GM12878 (cell line): ENCODE data around the gene KIF21A. TPM values are rescaled to one million over a fixed set of nuclear protein-coding genes. Genes with fewer than 3 reads are reported as not detected.

Experiments
- BACH1 ChIP-seq: fragments of 450-650 bp; IDR thresholded peaks from 2 replicates; pipeline ENCODE4 v1.6.1; 2017; ENCODE audit warnings: mild to moderate bottlenecking, borderline replicate concordance
- BCLAF1 ChIP-seq: fragments of 450-650 bp; IDR thresholded peaks from 2 replicates; pipeline ENCODE4 v1.6.1; 2017; ENCODE audit warnings: antibody characterized with exemption, mild to moderate bottlenecking, moderate library complexity
- BMI1 ChIP-seq: fragments of 450-650 bp; IDR thresholded peaks from 2 replicates; pipeline ENCODE4 v1.6.1; 2016; ENCODE audit warnings: mild to moderate bottlenecking, moderate library complexity, borderline replicate concordance
- CEBPB ChIP-seq, 2 experiments: fragments of 150-350 bp in 1 of 2; IDR thresholded peaks; 2 replicates each; pipeline ENCODE4 v1.6.1; 2012 to 2014; ENCODE audit warnings: low read depth in 2 of 2, low read length in 2 of 2, borderline replicate concordance in 1 of 2, inconsistent platforms in 1 of 2
- CREB1 ChIP-seq: IDR thresholded peaks from 2 replicates; pipeline ENCODE4 v1.6.1; 2012; ENCODE audit warnings: low read depth, mild to moderate bottlenecking, inconsistent platforms
- CTCF ChIP-seq, 3 experiments: IDR thresholded peaks in 2 of 3; conservative IDR thresholded peaks in 1 of 3; 2 replicates each; pipeline ENCODE4 v1.5.1; 2011; ENCODE audit warnings: low read depth in 3 of 3, low read length in 3 of 3, mild to moderate bottlenecking in 3 of 3, control low read depth in 2 of 3, moderate library complexity in 2 of 3, inconsistent platforms in 1 of 3, mixed read lengths in 1 of 3; ENCODE audit not compliant: control insufficient read depth in 2 of 3, insufficient read depth in 1 of 3; ENCODE audit errors: extremely low read depth in 1 of 3
- FOS ChIP-seq: IDR thresholded peaks from 3 replicates; pipeline ENCODE4 v1.6.1; 2011; ENCODE audit warnings: borderline replicate concordance; ENCODE audit not compliant: insufficient read length; ENCODE audit errors: extremely low read depth
- HDAC2 ChIP-seq: fragments of 200-600 bp; sonication (generic); IDR thresholded peaks from 2 replicates; pipeline ENCODE4 v1.6.1; 2017
- IRF4 ChIP-seq: IDR thresholded peaks from 2 replicates; pipeline ENCODE4 v1.6.1; 2011; ENCODE audit warnings: low read depth, low read length
- KDM1A ChIP-seq: fragments of 200-600 bp; sonication (generic); IDR thresholded peaks from 2 replicates; pipeline ENCODE4 v1.6.1; 2016; ENCODE audit warnings: borderline replicate concordance
- KLF5 ChIP-seq: fragments of 450-650 bp; IDR thresholded peaks from 2 replicates; pipeline ENCODE4 v1.6.1; 2014; ENCODE audit warnings: mild to moderate bottlenecking; ENCODE audit not compliant: partially characterized antibody
- MEF2B ChIP-seq: fragments of 450-650 bp; IDR thresholded peaks from 2 replicates; pipeline ENCODE4 v1.6.1; 2018; ENCODE audit warnings: mild to moderate bottlenecking, moderate library complexity; ENCODE audit not compliant: partially characterized antibody, poor library complexity, severe bottlenecking
- MYC ChIP-seq: IDR thresholded peaks from 2 replicates; pipeline ENCODE4 v1.6.1; 2011; ENCODE audit warnings: mild to moderate bottlenecking, low read length, moderate library complexity, inconsistent platforms; ENCODE audit not compliant: insufficient read depth, insufficient replicate concordance, insufficient read length, severe bottlenecking
- NRF1 ChIP-seq: conservative IDR thresholded peaks from 2 replicates; pipeline ENCODE4 v1.6.1; 2011; ENCODE audit warnings: mild to moderate bottlenecking, low read depth, low read length, improper control_type of control experiment
- PKNOX1 ChIP-seq: fragments of 450-650 bp; IDR thresholded peaks from 2 replicates; pipeline ENCODE4 v1.6.1; 2016; ENCODE audit warnings: mild to moderate bottlenecking
- RAD21 ChIP-seq: IDR thresholded peaks from 2 replicates; pipeline ENCODE4 v1.6.1; 2011; ENCODE audit warnings: mild to moderate bottlenecking, low read depth, low read length, moderate library complexity; ENCODE audit not compliant: insufficient read depth
- SMAD5 ChIP-seq: IDR thresholded peaks from 2 replicates; pipeline ENCODE4 v1.6.1; 2016; ENCODE audit warnings: antibody characterized with exemption, low read depth
- SP1 ChIP-seq: IDR thresholded peaks from one replicate; pipeline ENCODE4 v1.6.1; 2011; ENCODE audit warnings: low read depth, low read length
- TCF7 ChIP-seq: IDR thresholded peaks from 2 replicates; pipeline ENCODE4 v1.6.1; 2014; ENCODE audit warnings: antibody characterized with exemption, borderline replicate concordance
- ZBTB33 ChIP-seq: fragments of 450-650 bp; IDR thresholded peaks from 2 replicates; pipeline ENCODE4 v1.6.1; 2017; ENCODE audit warnings: mild to moderate bottlenecking
- ZNF207 ChIP-seq: fragments of 450-650 bp; IDR thresholded peaks from 2 replicates; pipeline ENCODE4 v1.6.1; 2014; ENCODE audit warnings: antibody characterized with exemption, mild to moderate bottlenecking, borderline replicate concordance
- ZNF384 ChIP-seq: IDR thresholded peaks from 2 replicates; pipeline ENCODE4 v1.6.1; 2012; ENCODE audit warnings: low read depth, mild to moderate bottlenecking, low read length, improper control_type of control experiment, borderline replicate concordance
- polyA plus RNA-seq, 11 experiments: library from polyadenylated mRNA; depleted of rRNA in 4 of 11; unstranded in 6 of 11; stranded (reverse) in 5 of 11; fragments of >200 nt; fragmentation: Nextera tagmentation in 4 of 11; fragmentation: Illumina TruSeq in 1 of 11; extraction: Ambion mirVana in 4 of 11; extraction: Trizol in 1 of 11; gene quantifications; 1 replicate in 1 of 11; 2 replicates in 10 of 11; pipeline versions ENCODE4 v1.2.1 to v1.2.3, GENCODE V29; 2011 to 2016; ENCODE audit warnings: inconsistent platforms in 2 of 11, missing spikeins in 2 of 11, low read depth in 1 of 11
- total RNA-seq, 4 experiments: library from RNA; depleted of rRNA in 3 of 4; stranded (reverse); fragments of >200 nt in 3 of 4; fragmentation: Illumina TruSeq in 1 of 4; extraction: Trizol in 1 of 4; gene quantifications; 2 replicates each; pipeline versions ENCODE4 v1.2.1 to v1.2.3, GENCODE V29; 2013 to 2021

The KIF21A gene
- total and polyA plus RNA-seq, 10 of the 15 experiments (the other 5 are each of a cell fraction or from before 2014, with no cell fraction given), result 21.3 to 42.1 (median 24.5) TPM

- TF ChIP-seq ZNF207, result no peak
- no peak for TF ChIP-seq BMI1
- TF ChIP-seq ZNF384, result no peak
- TF ChIP-seq IRF4, result 0 out of 2 replicates have a peak, but pooled peaks have one; percentile 30
- TF ChIP-seq MYC, result no peak
- TF ChIP-seq CEBPB (IDR thresholded peaks at IDR 0.05; ENCODE audit: borderline replicate concordance in 1 of 2, low read depth in 2 of 2, low read length in 2 of 2), result no peak
- no peak for TF ChIP-seq BCLAF1
- TF ChIP-seq PKNOX1, result 0 out of 2 replicates have a peak, but pooled peaks have one; percentile 13
- peak; percentile 48 to 68 (median 57); a peak in 5 of 6 replicates for TF ChIP-seq CTCF (IDR thresholded peaks at IDR 0.05 in 2 of 3, conservative IDR thresholded peaks at IDR 0.05 in 1 of 3; ENCODE audit: control insufficient read depth in 2 of 3, extremely low read depth in 1 of 3, insufficient read depth in 1 of 3, low read depth in 3 of 3, low read length in 3 of 3)
- TF ChIP-seq FOS, result no peak
- TF ChIP-seq HDAC2, result no peak
- peak; percentile 9 for TF ChIP-seq BACH1
- TF ChIP-seq ZBTB33, result no peak
- TF ChIP-seq CREB1, result peak; percentile 50; the same call in 1 of the 2 replicates
- TF ChIP-seq TCF7, result no peak
- no peak for TF ChIP-seq KLF5
- TF ChIP-seq SMAD5, result no peak; the same call in 1 of the 2 replicates
- no peak for TF ChIP-seq KDM1A
- no peak for TF ChIP-seq SP1
- peak; percentile 50; the same call in 1 of the 2 replicates for TF ChIP-seq RAD21
- no peak for TF ChIP-seq NRF1
- no peak for TF ChIP-seq MEF2B
Observed at GRCh38 chr12:39443081-39443928, at the start of gene KIF21A (continued).
